GM12873 (cell line): ENCODE results near the gene IFT172.

Experiments used
- CTCF ChIP-seq: IDR thresholded peaks from 2 replicates; pipeline ENCODE4 v1.5.1; 2012; ENCODE audit warnings: low read depth, mild to moderate bottlenecking, moderate library complexity, low read length, control low read depth; ENCODE audit not compliant: insufficient read depth; ENCODE audit errors: missing control alignments

IFT172 gene

GRCh38 chr2:27398962-27399361, 90.6 kb downstream of the IFT172 start:
- no peak for TF ChIP-seq CTCF
